RKO (cell line): ENCODE results near the gene SALL1.

Experiments used
- DNase-seq: peaks from one replicate; pipeline ENCODE4 v3.0.0-alpha.2; 2016; ENCODE audit warnings: low spot score

Gene SALL1

DNA sequence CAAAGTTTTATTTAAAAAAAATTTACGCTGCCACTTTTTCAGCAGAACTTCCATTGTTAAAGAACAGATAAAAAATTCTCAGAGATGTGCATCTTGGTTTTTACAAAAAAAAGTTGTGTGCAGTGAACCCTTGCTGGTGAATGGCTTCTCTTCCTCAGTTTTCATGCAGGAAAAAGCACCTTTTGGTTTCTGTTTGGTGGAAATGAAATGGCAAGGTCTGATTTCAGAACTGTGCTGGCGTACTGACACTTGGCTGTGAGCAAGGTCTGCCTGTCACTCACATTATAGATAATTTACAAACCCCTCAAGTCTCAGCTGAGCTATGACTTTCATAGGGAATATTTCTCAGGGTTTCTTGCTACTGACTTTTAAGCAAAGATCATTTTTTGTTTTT lies 5.7 kb upstream of the SALL1 start:
- DNase-seq: no peak

DNA sequence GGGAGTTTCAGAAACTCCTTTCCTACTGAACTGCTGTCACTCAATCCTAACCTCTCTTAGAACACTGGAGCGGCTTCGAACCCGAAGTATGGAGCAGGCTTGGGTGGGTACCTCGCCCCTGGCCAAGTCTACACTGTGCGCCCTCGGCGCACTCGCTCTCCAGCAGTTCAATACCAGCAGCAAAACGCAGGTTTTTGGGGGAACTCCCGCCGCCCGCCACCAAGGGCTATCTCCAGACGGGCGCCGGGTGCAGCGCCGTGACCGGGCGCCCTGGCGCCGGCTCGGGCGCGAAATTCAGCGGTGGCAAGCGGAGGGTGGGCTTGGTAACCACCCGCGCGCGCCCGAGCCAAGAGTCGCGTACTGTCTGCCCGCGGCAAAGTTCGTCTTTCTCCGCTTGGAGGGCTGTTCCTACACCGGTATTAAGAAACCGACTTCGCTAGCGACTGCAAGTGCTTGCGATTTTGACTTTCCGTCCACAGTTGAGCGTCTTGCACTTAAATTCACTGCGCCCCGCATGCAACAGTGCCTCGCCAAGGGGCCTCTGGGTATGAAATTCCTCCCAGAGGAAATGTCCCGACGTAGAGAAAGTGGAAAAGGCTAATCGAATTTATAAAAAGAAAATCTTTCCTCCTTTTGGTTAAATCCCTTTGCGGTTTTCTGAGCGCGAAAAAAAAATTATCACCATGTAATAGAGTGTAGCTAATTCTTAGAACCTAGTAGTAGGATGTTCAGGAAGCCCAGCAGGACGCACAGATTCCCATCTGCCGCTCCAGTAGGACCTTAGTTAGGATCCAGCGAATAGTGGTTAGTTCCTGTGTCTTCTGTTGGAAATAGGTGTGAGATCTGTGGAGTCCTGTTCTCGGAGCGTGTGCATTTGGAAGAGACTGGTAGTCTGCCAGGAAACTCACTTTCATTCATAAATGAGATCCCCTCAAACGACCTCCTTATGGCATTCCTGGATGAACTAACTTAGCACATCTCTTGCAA lies 5.0 kb upstream of the SALL1 start:
- DNase-seq: no peak

DNA sequence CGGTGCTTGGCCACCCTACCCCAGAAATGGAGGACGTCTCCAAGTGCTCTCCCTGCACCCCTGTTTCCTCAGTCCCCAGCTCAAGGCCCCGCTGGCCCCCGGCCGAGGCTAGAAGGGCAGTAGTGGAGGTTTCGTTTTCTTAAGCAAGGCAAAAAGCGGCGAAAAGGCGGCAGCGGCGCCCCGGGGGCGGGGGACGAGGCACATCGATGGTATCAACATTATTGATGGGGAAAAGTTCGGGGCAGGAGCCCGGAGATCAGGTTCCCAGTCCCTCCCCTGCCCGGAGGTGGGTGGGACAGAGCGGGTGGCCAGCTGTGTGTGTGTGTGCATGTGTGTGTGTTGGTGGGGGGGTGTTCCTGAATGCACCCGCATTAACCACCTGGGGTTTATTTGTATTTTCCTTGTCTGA lies 4.1 kb upstream of the SALL1 start:
- DNase-seq: no peak

DNA sequence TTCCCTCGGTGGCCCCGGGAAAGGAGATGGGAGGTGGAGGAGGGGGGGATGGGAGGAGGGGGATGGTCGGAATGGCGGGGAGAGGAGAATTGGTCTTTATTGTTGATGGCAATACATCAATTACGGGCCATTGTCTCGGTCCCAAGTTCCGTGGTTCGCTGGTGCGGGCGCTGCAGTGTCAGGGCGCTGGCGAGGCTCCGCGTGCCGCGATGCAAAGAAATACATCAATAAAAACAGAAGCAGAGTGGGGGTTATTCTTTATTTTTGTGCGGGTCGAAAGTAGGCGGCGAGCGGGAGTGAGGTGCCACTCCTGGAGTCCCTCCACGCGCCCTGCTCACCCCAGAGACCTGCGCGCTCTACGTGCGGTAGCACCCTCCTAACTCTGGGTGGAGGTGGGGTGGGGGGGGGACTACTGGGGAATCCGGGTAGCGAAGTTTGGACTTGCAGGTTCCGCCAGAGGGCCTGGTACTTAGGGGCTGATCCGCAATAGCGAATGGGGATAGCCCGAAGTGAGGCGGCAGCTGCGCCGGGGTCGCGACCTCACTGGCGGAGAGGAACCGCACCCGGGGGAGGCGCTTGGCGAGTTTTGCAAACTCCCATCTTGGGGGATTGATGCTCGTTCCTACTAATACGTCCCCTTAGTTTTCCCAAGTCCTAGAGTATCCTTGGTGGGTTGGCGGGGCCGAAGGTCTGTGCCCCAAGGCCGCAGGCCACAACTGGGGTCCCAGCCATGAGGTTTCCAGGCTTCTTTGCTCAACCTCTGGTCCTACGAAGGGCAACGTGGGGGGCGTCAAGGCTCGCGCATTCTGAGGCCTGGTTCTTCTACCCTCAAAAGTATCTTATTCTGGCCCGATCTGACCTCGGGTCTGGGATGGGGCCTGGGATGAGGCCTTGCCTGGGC lies 3.5 kb upstream of the SALL1 start:
- no peak for DNase-seq

DNA sequence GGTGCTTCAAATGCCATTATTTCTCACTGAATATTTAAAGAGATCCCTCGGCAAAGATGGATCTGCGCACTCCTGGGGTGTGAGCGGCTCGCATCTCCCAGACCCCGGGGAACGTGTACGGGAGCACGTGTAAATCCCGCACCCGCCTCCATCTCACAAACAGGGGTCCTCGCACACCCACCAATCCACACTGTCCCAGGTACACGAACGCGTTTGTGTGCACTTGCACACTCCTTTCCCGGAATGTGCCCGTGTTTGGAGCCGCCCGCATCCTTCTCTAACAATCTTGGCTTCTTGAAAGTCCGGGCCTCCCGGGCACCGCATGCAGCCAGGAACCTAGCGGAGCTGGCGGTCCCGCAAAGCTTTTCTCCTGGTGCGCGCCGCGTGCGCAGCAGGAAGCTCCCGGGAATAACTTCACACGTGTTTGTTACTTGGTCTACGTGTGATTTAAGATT lies 2.5 kb upstream of the SALL1 start:
- DNase-seq: no peak

DNA sequence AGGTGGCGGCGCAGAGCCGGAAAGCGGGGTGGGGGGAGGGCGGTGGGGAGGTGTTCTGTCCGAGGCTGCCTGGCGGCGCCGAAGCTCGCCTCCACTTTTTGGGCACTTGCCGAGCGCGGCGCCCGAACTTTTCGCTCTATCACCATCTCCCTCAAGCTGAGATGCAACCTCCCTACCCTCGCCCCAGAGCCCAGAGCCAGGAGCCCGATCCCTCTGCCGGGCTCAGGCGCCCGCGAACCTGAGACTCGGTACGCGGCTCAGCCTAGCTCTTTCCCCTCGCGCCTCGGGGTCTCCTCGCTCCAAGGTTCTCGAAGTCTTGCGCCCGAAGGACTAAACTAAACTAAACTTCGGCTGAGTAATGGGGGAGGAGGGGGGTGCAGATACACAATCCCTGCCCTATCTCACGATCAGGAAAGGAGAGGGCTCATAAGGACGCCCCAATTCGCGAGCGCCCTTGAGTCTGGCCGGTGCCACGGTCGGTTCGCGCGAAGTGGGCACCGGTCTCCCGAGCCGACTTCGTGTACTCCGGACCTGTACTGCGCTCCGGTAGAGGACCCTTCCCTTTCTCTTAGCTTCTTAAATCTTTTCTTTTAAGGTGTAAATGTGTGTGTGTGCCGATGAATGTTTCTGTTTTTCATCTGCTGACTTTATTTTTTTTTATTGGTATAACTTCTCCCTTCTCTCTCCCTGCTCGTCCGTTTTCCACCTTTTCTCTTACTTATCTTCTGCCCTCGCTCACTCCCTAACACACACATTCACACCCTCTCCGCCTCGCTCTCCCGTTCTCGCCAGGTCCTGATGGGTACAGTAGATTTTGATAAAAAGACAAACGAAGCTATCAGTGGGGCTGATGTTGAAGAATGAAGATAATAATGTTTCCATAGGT lies 1.9 kb upstream of the SALL1 start:
- DNase-seq: no peak

DNA sequence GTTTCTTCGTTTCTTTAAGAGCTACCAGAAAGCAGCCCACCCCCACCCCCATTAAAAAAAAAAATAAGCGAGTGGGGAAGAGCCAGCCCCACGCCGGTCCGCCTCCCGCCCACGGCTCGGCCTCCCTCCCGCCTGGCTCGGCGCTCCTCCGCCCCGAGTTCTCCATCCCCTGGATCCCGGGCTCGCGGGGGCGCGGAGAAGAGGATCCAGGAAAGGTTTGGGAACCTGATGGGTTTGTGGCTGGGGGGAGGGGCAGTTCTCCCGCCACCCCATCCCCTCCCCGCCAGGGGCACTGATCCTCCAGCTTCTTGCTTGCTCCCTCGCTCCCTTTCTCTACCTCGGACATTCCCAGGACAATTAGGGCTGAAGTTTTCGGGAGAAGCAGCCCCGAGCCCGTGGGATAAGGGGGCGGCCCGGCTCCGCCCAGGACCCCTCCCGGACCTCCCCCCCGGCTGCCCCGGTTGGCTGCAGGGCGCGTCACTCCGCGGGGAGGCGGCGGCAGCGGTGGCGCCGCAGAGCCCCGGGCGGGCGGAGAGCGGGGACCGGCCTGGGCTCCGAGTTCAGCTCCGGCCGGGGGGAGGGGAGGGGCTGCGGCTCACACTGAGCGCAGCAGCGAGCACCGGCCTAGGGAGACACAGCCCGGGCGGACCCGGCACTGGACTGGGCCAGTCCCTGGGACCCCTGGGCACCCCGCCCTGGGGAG lies 1.0 kb upstream of the SALL1 start:
- no peak for DNase-seq

DNA sequence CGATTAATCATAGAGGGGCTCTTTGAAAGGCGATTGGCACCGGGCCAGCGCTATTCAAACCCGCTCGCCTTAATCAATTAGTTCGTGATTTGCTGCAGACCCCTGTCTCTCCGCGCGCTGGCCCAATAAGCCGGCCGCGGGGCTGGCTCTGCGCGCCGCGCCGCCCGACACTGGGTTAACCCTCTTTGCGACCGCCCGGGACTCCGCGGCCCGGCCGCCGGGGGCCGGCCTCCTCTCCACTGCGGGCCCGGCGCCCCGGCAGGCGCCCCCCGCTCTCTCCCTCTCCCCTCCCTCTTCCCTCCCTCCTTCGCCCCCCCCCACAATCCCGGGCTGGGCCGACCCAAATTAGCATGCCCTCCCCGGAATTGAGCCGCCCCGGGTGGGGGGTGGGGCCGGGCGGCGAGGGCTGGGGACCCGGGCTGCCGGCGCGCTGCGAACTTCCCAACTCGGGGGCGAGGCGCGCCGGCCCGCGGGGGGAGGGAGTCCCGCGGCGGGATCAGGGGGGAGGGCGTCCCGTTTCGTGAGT lies 428 bp upstream of the SALL1 start:
- no peak for DNase-seq

DNA sequence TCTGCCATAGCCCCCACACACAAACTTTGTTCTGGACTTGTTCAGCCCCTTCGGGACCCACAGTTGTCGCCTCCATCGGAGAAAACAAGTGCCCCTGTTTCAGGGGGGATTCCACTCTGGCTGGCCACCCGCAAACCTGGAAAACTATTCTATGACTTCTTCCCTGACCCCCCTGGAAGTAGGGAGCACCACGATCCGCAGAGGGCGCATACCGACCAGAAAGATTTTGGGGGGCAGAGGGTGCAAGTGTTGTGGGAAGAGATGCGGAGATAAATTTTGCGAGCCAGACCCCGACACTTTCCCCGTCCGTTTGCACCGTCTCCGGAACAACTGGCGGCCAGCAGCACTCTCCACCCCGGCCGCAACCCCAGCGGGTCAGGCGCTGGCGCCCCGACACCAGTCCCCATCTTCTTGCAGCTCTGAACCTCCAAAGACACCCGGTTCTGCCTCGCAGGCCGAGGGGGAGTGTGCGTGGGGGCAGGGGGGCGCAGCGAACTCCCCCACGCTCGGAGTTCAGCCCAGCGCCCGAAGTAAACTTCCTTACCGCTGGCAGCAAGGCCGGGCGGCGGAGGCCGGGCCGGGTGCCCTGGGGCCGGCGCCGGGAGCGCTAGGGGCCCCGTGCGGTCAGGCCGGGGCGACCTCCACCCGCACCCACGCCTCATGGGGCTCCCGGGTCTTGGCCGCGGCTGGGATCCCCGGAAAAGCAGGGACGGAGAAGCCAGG lies 744 bp downstream of the SALL1 start:
- DNase-seq: no peak

DNA sequence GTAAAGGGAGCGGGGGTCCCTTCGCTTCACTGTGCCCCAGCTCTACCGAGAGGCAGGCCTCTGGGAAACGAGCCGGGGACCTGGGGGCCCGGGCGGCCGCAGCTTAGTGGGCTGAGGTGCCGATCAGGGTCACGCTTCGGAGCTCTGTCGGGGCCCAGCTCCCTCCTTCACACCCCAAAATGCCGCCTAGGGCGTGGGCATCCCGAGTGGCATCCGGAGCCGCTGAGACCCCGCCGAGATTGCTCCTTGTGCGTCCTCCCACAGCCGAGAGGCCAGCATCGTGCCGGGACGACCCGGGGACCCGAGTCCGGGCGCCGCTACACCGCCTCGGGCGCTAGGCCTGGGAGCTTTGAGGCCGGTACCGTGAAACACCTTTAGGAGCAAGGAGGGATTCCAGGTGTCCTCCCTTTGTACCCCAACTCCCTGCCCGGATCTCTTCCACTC lies 1.3 kb downstream of the SALL1 start:
- no peak for DNase-seq

DNA sequence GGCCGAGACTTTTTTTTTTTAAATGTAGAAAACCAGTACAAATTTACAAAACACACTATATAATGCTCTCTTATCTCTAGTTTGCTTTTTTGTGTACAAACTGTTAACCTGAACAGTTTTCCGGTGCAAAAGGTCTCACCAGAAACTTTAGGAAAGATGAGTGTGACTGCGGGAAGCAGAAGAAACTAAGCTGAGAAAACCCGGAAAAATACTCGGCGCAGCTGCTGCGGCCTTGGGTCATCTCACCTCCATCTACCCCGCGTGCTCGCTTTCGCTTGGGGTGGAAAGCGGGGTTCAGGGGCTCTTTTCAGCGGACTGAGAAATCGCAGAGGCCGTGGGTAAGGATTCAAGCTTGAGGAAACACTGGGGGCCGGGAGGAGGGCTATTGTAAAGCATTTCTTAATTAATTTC lies 1.8 kb downstream of the SALL1 start:
- no peak for DNase-seq

DNA sequence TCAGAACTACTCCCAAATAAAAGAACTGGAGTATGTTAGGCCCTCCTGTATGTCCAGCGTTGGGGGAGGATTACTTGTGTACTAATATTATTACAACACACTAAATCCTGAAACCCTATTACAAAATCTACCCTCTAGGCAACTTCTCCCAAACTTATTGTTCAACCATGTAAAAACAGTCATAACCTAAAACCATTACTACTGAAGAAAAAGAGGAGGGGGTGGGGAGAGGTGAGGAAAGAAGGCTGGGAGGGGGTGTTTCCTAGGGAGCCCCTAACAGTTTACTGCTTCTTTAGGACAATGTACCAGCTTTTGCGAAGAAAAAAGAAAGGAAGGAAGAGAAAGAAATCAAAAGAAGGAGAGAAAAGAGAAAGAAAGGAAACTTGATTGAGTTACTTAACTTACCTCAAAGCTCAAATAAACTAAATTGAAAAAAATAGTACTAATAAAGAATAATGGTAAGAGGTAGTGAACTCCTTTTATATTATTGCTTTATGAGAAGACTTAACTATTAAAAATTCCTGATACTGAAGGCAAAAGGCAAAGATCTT lies 2.3 kb downstream of the SALL1 start:
- no peak for DNase-seq

DNA sequence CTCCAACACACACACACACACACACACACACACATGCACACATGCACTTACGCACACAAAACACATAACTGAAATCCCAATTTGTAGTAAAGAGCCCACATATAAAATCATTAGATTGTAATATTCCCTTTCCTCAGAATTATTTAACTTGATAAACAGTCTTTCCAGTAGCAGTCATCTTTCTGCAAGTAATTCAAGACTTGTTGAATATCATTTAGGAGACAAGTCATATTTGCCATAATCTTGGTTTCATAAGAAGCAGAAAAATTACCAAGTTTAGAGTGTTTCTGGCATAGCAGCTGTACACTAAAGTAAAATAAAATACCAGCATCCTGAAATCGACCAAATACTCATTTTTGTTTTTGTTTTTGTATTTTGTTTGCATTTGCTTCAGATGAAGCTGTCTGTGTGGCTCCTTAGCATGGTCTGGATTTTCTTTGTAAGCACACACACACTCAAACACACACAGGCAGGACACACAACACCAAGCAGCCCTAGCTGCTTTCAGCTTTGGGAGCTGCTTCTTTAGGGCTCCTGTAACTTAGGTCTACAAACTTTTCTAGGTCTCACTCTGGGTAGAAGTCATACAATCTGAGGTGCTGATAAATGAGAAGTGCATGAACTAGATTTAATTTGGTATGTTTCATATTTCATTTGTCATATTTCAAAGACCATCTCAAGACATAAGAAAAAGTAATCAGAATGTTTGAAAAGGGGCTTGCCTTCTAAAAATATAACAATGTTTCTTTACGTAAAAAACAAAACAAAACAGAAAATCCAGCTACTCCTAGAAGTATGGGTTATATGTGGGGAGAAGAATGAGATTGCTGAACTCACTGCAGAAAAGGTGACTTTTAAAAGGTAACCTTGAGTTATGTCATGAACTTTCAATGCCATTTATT lies 3.0 kb downstream of the SALL1 start:
- DNase-seq: no peak

DNA sequence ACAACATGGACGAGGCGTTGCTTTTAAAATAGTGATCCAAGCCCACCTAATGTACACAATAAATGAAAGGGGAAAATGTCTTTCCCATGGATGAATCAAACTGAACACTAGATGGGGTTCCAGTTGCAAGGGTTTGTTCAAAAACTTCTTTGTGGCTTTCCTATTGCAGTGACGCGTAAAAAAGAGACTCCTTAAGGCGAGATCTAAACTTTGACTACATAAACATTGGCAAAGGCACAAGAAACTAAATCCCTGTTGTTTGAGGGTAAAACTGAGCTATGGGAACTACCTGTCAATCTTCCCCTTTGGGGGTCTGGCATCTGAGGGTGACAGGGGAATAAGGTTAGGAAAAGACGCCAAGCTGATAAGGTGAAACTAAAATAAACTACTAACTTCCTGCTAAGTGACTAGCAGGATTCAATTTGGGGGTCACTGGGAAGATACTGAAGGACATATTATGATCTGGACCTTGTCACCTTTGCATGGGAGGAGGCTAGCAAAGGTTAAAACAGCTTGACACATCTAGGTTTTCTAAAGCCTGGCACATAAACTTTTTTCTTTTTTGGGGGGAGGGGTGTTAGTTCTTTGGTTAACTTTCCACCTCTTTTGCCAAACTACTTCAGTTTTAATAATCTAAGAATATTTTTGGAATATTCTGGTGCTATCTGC lies 4.7 kb downstream of the SALL1 start:
- DNase-seq: no peak

DNA sequence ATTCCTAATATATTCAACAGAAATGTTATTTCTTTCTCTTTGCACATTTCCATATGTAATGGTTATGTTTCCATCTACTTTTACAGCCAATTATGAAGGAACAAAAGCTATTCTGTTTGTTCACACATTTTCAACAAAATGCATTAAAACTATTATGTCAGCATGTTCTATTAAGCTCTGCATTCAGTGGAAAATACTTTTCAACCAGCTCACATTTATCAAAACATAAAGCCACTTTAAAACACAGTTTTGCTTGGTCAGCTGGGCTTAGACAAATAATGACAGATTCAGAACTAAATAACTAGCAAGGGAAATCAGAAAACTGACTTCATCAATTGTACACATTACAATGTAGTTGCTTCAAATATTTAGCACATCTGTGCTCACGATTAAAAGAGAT lies 6.9 kb downstream of the SALL1 start:
- DNase-seq: no peak

DNA sequence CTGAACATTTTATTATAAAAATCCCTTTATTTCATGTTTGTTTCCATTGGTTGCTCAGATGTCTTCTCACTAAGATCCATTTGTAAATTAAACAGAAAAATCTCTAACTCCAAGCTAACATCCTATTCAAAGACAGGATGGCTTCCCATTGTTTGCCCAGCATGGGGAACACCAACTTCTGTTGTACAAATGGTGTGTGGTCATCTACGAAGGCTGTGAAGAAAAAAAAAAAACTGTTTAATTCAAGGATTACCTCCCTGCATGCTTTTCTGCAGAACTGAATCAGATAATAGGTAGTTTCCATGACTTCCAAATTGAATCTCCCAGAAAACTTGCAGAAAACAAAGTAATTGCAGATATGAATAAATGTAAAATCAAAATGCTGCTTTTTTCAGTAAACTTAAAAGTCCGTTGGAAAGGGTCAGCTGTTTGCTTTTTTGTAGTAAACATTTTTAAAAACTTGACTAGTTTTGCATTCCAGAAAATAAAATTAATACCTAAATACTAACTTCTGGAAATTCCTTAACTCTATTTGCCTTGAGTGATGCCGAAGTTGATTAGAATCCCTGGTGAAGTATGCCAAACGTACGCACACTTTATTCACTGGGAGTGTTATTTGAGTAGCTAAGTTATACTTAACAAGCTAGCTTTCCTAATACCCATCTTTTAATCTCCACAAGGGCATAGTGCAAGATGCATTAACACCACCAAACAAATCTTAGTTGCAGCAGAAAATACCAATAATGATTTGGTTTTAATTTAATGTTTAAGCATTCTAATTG lies 7.7 kb downstream of the SALL1 start:
- no peak for DNase-seq

DNA sequence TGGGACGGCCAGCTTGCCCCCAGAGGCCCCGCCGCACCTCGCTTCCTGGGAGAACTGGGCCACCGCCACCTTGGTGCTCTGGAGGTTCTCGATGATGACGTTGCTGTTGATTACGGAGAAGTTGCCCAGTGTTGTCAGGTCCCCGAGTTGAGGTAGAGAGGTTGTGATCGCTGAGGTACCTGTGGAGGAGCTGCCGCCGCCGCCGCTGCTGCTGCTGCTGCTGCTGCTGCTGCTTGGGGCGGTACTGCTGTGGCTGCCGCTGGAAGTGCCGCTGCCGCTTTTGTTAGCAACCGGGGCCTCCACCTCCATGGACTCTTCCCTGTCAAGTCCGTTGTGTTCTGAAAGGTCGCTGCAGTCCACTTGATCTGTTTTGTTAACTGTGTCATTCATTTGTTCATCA lies 9.5 kb downstream of the SALL1 start:
- no peak for DNase-seq
